ENCODE results near the gene LCLAT1.

- TF ChIP-seq CTCF (IDR thresholded peaks at IDR 0.05) (no peak), POLR2AphosphoS5 (IDR thresholded peaks at IDR 0.05) (no peak), EP300 (IDR thresholded peaks at IDR 0.05) (no peak), POLR2A (IDR thresholded peaks at IDR 0.05) (no peak)
Observed at GRCh38 chr2:30663806-30664205, 216.8 kb downstream of the LCLAT1 start.

All from upper lobe of left lung (tissue), 4 donors.